ENCODE results near the gene GADD45G.

DNA sequence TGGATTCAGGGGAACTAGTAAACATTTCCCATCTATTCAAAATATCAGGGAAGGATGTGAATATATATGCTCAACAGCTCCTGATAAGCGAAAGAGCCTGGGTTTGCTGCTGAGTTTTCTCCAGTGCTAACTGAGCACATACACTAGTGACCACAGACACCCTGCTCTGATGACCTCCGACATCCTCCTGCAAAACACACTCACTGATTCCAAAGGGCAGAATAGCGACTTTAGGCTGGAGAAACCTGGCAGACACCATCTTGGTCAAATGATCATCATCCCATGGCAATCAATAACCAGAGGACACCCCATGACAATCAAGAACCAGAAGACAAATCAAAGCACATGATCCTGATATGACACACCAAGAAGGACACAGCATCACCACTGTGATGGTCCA, 9.2 kb upstream of the GADD45G start:
- TF ChIP-seq, protein P1, sequence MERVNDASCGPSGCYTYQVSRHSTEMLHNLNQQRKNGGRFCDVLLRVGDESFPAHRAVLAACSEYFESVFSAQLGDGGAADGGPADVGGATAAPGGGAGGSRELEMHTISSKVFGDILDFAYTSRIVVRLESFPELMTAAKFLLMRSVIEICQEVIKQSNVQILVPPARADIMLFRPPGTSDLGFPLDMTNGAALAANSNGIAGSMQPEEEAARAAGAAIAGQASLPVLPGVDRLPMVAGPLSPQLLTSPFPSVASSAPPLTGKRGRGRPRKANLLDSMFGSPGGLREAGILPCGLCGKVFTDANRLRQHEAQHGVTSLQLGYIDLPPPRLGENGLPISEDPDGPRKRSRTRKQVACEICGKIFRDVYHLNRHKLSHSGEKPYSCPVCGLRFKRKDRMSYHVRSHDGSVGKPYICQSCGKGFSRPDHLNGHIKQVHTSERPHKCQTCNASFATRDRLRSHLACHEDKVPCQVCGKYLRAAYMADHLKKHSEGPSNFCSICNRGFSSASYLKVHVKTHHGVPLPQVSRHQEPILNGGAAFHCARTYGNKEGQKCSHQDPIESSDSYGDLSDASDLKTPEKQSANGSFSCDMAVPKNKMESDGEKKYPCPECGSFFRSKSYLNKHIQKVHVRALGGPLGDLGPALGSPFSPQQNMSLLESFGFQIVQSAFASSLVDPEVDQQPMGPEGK (CRISPR knock-in tag; IDR thresholded peaks at IDR 0.05; ENCODE audit: borderline replicate concordance) = no peak
- TF ChIP-seq RARB (CRISPR knock-in tag; IDR thresholded peaks at IDR 0.05) = no peak
- no peak for TF ChIP-seq CSDC2 (CRISPR knock-in tag; IDR thresholded peaks at IDR 0.05)
- no peak for TF ChIP-seq ARNTL (CRISPR knock-in tag; IDR thresholded peaks at IDR 0.05; ENCODE audit: borderline replicate concordance, low read depth)
- TF ChIP-seq, protein P2, sequence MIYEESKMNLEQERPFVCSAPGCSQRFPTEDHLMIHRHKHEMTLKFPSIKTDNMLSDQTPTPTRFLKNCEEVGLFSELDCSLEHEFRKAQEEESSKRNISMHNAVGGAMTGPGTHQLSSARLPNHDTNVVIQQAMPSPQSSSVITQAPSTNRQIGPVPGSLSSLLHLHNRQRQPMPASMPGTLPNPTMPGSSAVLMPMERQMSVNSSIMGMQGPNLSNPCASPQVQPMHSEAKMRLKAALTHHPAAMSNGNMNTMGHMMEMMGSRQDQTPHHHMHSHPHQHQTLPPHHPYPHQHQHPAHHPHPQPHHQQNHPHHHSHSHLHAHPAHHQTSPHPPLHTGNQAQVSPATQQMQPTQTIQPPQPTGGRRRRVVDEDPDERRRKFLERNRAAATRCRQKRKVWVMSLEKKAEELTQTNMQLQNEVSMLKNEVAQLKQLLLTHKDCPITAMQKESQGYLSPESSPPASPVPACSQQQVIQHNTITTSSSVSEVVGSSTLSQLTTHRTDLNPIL (CRISPR knock-in tag; IDR thresholded peaks at IDR 0.05; ENCODE audit: low read depth) = no peak
- TF ChIP-seq PPARA (CRISPR knock-in tag; IDR thresholded peaks at IDR 0.05; ENCODE audit: borderline replicate concordance) = no peak
- TF ChIP-seq ZNF565 (CRISPR knock-in tag; conservative IDR thresholded peaks at IDR 0.05; ENCODE audit: low read depth) = no peak
- no peak for TF ChIP-seq BACH2 (CRISPR knock-in tag; IDR thresholded peaks at IDR 0.05; ENCODE audit: borderline replicate concordance)

All from SK-N-SH treated with all-trans-retinoic acid at 6 μM for 48 hours (cell line).